Measurements from ENCODE around the gene PPARA.
"Not testable (repeated sequence)": the region's sequence is repeated elsewhere in the genome, so short reads cannot be mapped to it uniquely, and the experiment has no call there.

Gene PPARA

GRCh38 chr22:46250035-46250782, 99.9 kb downstream of the PPARA start, which contains the start of gene CDPF1:
Gene CDPF1 (minus strand): TSS chr22:46250293. CDS start chr22:46248284, 2,009 bp downstream.
- H3K9me3 ChIP-seq (ENCODE audit: control insufficient read depth, insufficient read depth, low read length) = no peaks in the 10 kb centered on the region
- H3K4me1 ChIP-seq (ENCODE audit: control insufficient read depth, insufficient read depth, low read length) = no peaks in the 10 kb centered on the region

GRCh38 chr22:46250783-46251125, 100.4 kb downstream of the PPARA start:
- Histone ChIP-seq H3K27me3 (ENCODE audit: control insufficient read depth, insufficient read depth, low read length) (peaks cover 8% of the 10 kb centered on the region), H3K4me1 (ENCODE audit: control insufficient read depth, insufficient read depth, low read length) (no peaks in the 10 kb centered on the region)

More at GRCh38 chr22:46250035-46250782, 99.9 kb downstream of the PPARA start, which contains the start of gene CDPF1:
- Histone ChIP-seq H3K27me3 (ENCODE audit: control insufficient read depth, insufficient read depth, low read length) (peaks cover 8% of the 10 kb centered on the region), H3K4me3 (ENCODE audit: low read depth, low read length) (peak within 1 kb of the TSS; percentile 77), H3K36me3 (ENCODE audit: control insufficient read depth, insufficient read depth, low read length) (no peaks in the 10 kb centered on the region), H3K9ac (ENCODE audit: low read depth, low read length) (peak within 1 kb of the TSS; percentile 79)

GRCh38 chr22:46251266-46251665, 100.9 kb downstream of the PPARA start:
- Histone ChIP-seq H3K9ac (ENCODE audit: low read depth, low read length) (no peak overlapping the region), H3K4me1 (ENCODE audit: control insufficient read depth, insufficient read depth, low read length) (no peaks in the 10 kb centered on the region), H3K4me3 (ENCODE audit: low read depth, low read length) (peak overlapping the region; percentile 77)

More at GRCh38 chr22:46250783-46251125, 100.4 kb downstream of the PPARA start:
- Histone ChIP-seq H3K9ac (ENCODE audit: low read depth, low read length) (peak overlapping the region; percentile 79), H3K36me3 (ENCODE audit: control insufficient read depth, insufficient read depth, low read length) (no peaks in the 10 kb centered on the region), H3K4me3 (ENCODE audit: low read depth, low read length) (peak overlapping the region; percentile 77), H3K9me3 (ENCODE audit: control insufficient read depth, insufficient read depth, low read length) (no peaks in the 10 kb centered on the region)

GRCh38 chr22:46251816-46252380, 101.6 kb downstream of the PPARA start:
- peaks cover 8% of the 10 kb centered on the region for H3K27me3 ChIP-seq (ENCODE audit: control insufficient read depth, insufficient read depth, low read length)
- H3K9me3 ChIP-seq (ENCODE audit: control insufficient read depth, insufficient read depth, low read length) = no peaks in the 10 kb centered on the region
- no peaks in the 10 kb centered on the region for H3K36me3 ChIP-seq (ENCODE audit: control insufficient read depth, insufficient read depth, low read length)
- no peak overlapping the region for H3K9ac ChIP-seq (ENCODE audit: low read depth, low read length)
- H3K4me3 ChIP-seq (ENCODE audit: low read depth, low read length) = no peak overlapping the region
- H3K4me1 ChIP-seq (ENCODE audit: control insufficient read depth, insufficient read depth, low read length) = no peaks in the 10 kb centered on the region

More at GRCh38 chr22:46251266-46251665, 100.9 kb downstream of the PPARA start:
- Histone ChIP-seq H3K9me3 (ENCODE audit: control insufficient read depth, insufficient read depth, low read length) (no peaks in the 10 kb centered on the region), H3K36me3 (ENCODE audit: control insufficient read depth, insufficient read depth, low read length) (no peaks in the 10 kb centered on the region), H3K27me3 (ENCODE audit: control insufficient read depth, insufficient read depth, low read length) (peaks cover 8% of the 10 kb centered on the region)

- no peaks in the 10 kb centered on the region for H3K9me3 ChIP-seq (ENCODE audit: control insufficient read depth, insufficient read depth, low read length)
- H3K4me3 ChIP-seq (ENCODE audit: low read depth, low read length) = no peak overlapping the region
- H3K27me3 ChIP-seq (ENCODE audit: control insufficient read depth, insufficient read depth, low read length) = peaks cover 33% of the 10 kb centered on the region
- no peaks in the 10 kb centered on the region for H3K36me3 ChIP-seq (ENCODE audit: control insufficient read depth, insufficient read depth, low read length)
- no peak overlapping the region for H3K9ac ChIP-seq (ENCODE audit: low read depth, low read length)
- H3K4me1 ChIP-seq (ENCODE audit: control insufficient read depth, insufficient read depth, low read length) = no peaks in the 10 kb centered on the region
Measured at GRCh38 chr22:46256358-46256958, 106.1 kb downstream of the PPARA start.

GRCh38 chr22:46259374-46259773, 109.0 kb downstream of the PPARA start:
- Histone ChIP-seq H3K9me3 (ENCODE audit: control insufficient read depth, insufficient read depth, low read length) (no peaks in the 10 kb centered on the region), H3K4me3 (ENCODE audit: low read depth, low read length) (no peak overlapping the region), H3K27me3 (ENCODE audit: control insufficient read depth, insufficient read depth, low read length) (peaks cover 51% of the 10 kb centered on the region), H3K4me1 (ENCODE audit: control insufficient read depth, insufficient read depth, low read length) (no peaks in the 10 kb centered on the region), H3K9ac (ENCODE audit: low read depth, low read length) (no peak overlapping the region), H3K36me3 (ENCODE audit: control insufficient read depth, insufficient read depth, low read length) (no peaks in the 10 kb centered on the region)

GRCh38 chr22:46260038-46260437, 109.7 kb downstream of the PPARA start:
- no peaks in the 10 kb centered on the region for H3K9me3 ChIP-seq (ENCODE audit: control insufficient read depth, insufficient read depth, low read length)
- H3K4me1 ChIP-seq (ENCODE audit: control insufficient read depth, insufficient read depth, low read length) = no peaks in the 10 kb centered on the region
- H3K9ac ChIP-seq (ENCODE audit: low read depth, low read length) = no peak overlapping the region
- H3K4me3 ChIP-seq (ENCODE audit: low read depth, low read length) = no peak overlapping the region
- no peaks in the 10 kb centered on the region for H3K36me3 ChIP-seq (ENCODE audit: control insufficient read depth, insufficient read depth, low read length)
- peaks cover 51% of the 10 kb centered on the region for H3K27me3 ChIP-seq (ENCODE audit: control insufficient read depth, insufficient read depth, low read length)

- Histone ChIP-seq H3K9me3 (ENCODE audit: control insufficient read depth, insufficient read depth, low read length) (no peaks in the 10 kb centered on the region), H3K4me1 (ENCODE audit: control insufficient read depth, insufficient read depth, low read length) (no peaks in the 10 kb centered on the region), H3K27me3 (ENCODE audit: control insufficient read depth, insufficient read depth, low read length) (peaks cover 55% of the 10 kb centered on the region), H3K36me3 (ENCODE audit: control insufficient read depth, insufficient read depth, low read length) (no peaks in the 10 kb centered on the region), H3K9ac (ENCODE audit: low read depth, low read length) (no peak overlapping the region), H3K4me3 (ENCODE audit: low read depth, low read length) (no peak overlapping the region)
Measured at GRCh38 chr22:46262449-46263215, 112.3 kb downstream of the PPARA start.

GRCh38 chr22:46263216-46263590, 112.9 kb downstream of the PPARA start, which contains the start of gene PKDREJ:
Gene PKDREJ (minus strand): TSS chr22:46263343. CDS start chr22:46263322, 21 bp downstream.
- Histone ChIP-seq H3K9ac (ENCODE audit: low read depth, low read length) (no peak within 1 kb of the TSS), H3K4me3 (ENCODE audit: low read depth, low read length) (peak within 1 kb of the TSS; percentile 26), H3K36me3 (ENCODE audit: control insufficient read depth, insufficient read depth, low read length) (no peaks in the 10 kb centered on the region), H3K9me3 (ENCODE audit: control insufficient read depth, insufficient read depth, low read length) (no peaks in the 10 kb centered on the region), H3K4me1 (ENCODE audit: control insufficient read depth, insufficient read depth, low read length) (no peaks in the 10 kb centered on the region), H3K27me3 (ENCODE audit: control insufficient read depth, insufficient read depth, low read length) (peaks cover 50% of the 10 kb centered on the region)

- H3K36me3 ChIP-seq (ENCODE audit: control insufficient read depth, insufficient read depth, low read length); H3K9me3 ChIP-seq (ENCODE audit: control insufficient read depth, insufficient read depth, low read length): not testable (repeated sequence)
- peaks cover 42% of the 10 kb centered on the region for H3K27me3 ChIP-seq (ENCODE audit: control insufficient read depth, insufficient read depth, low read length)
Measured at GRCh38 chr22:46264520-46264919, 114.2 kb downstream of the PPARA start.

GRCh38 chr22:46265627-46266026, 115.3 kb downstream of the PPARA start:
- not testable (repeated sequence) for H3K9ac ChIP-seq (ENCODE audit: low read depth, low read length); H3K9me3 ChIP-seq (ENCODE audit: control insufficient read depth, insufficient read depth, low read length); H3K4me3 ChIP-seq (ENCODE audit: low read depth, low read length); H3K36me3 ChIP-seq (ENCODE audit: control insufficient read depth, insufficient read depth, low read length); H3K4me1 ChIP-seq (ENCODE audit: control insufficient read depth, insufficient read depth, low read length)
- H3K27me3 ChIP-seq (ENCODE audit: control insufficient read depth, insufficient read depth, low read length) = peaks cover 33% of the 10 kb centered on the region

More at GRCh38 chr22:46264520-46264919, 114.2 kb downstream of the PPARA start:
- H3K9ac ChIP-seq (ENCODE audit: low read depth, low read length); H3K4me3 ChIP-seq (ENCODE audit: low read depth, low read length); H3K4me1 ChIP-seq (ENCODE audit: control insufficient read depth, insufficient read depth, low read length): not testable (repeated sequence)

Measured in iPS-15b (cell line).